ENCODE data around the gene APMAP.
"Not testable (repeated sequence)": the region's sequence is repeated elsewhere in the genome, so short reads cannot be mapped to it uniquely, and the experiment has no call there.

APMAP gene

GRCh38 chr20:24950128-24950835 is 42.3 kb downstream of the APMAP start:
- no peak for DNase-seq

GRCh38 chr20:24949756-24950127 is 42.8 kb downstream of the APMAP start:
- peak in 1 of 2 donors; percentile 30 for DNase-seq

GRCh38 chr20:24948939-24949679 is 43.4 kb downstream of the APMAP start, which contains the start of gene CST7:
CST7 (plus strand) TSS chr20:24949269; CDS start chr20:24949506, 237 bp downstream.
- DNase-seq = peak; percentile 63 to 87

GRCh38 chr20:24948396-24948938 is 44.1 kb downstream of the APMAP start:
- DNase-seq = not testable (repeated sequence)

GRCh38 chr20:24946376-24946775 is 46.2 kb downstream of the APMAP start:
- DNase-seq = not testable (repeated sequence)

GRCh38 chr20:24943731-24944130 is 48.8 kb downstream of the APMAP start:
- no peak for DNase-seq

GRCh38 chr20:24943196-24943595 is 49.4 kb downstream of the APMAP start:
- no peak for DNase-seq

- no peak for DNase-seq
Observed at GRCh38 chr20:24942679-24943078, 49.9 kb downstream of the APMAP start.

- no peak for DNase-seq
Observed at GRCh38 chr20:24939036-24939435, 53.5 kb downstream of the APMAP start.

GRCh38 chr20:24938498-24938897 is 54.1 kb downstream of the APMAP start:
- no peak for DNase-seq

- DNase-seq = no peak
Observed at GRCh38 chr20:24937579-24937978, 55.0 kb downstream of the APMAP start.

- DNase-seq = no peak
Observed at GRCh38 chr20:24936526-24937407, 55.8 kb downstream of the APMAP start.

- peak; percentile 36 to 59 for DNase-seq
Observed at GRCh38 chr20:24935766-24936525, 56.6 kb downstream of the APMAP start.

- DNase-seq = no peak
Observed at GRCh38 chr20:24935140-24935539, 57.4 kb downstream of the APMAP start.

- DNase-seq = no peak
Observed at GRCh38 chr20:24934716-24935115, 57.8 kb downstream of the APMAP start.

GRCh38 chr20:24934101-24934661 is 58.4 kb downstream of the APMAP start:
- no peak for DNase-seq

GRCh38 chr20:24933266-24933908 is 59.2 kb downstream of the APMAP start:
- DNase-seq = no peak

- DNase-seq = not testable (repeated sequence)
Observed at GRCh38 chr20:24931893-24932292, 60.7 kb downstream of the APMAP start.

- not testable (repeated sequence) for DNase-seq
Observed at GRCh38 chr20:24930724-24931688, 61.5 kb downstream of the APMAP start.
